ENCODE measurements around the gene BROX. TPM values are rescaled to one million over a fixed set of nuclear protein-coding genes. Genes with fewer than 3 reads are reported as not detected.

BROX gene
- total RNA-seq, 1 experiment from 2014 or later = 49.8 TPM

- peaks cover 41% of the 10 kb centered on the region for H3K36me3 ChIP-seq (ENCODE audit: control insufficient read depth, insufficient read depth, low read length)
- H3K9me3 ChIP-seq (ENCODE audit: control insufficient read depth, insufficient read depth, low read depth, low read length) = no peaks in the 10 kb centered on the region
- no peak for ATAC-seq
- BruUV-seq (replicated peaks) = no TSS peak
- CTCF ChIA-PET = no interaction called here
- no peak overlapping the region for H3K27ac ChIP-seq (ENCODE audit: low read length)
- H3K4me1 ChIP-seq (ENCODE audit: control insufficient read depth, insufficient read depth, low read length) = no peaks in the 10 kb centered on the region
- H3K27me3 ChIP-seq (ENCODE audit: control insufficient read depth, insufficient read depth, low read length) = no peaks in the 10 kb centered on the region
- in situ Hi-C loops (cut with HindIII; ENCODE audit: low pct_unique_long_range_greater_than_20kb, low sequenced_read_pairs) = no loop called here
- no peak for DNase-seq (ENCODE audit: low read depth, low spot score)
- POLR2A ChIA-PET = no interaction called here
- TF ChIP-seq POLR2AphosphoS5 (IDR thresholded peaks at IDR 0.05; ENCODE audit: low read depth, low read length) (no peak), CTCF (IDR thresholded peaks at IDR 0.05) (no peak), REST (IDR thresholded peaks at IDR 0.05; ENCODE audit: insufficient read depth in 1 of 2, low read depth in 2 of 2, low read length in 1 of 2) (no peak)
- no peak overlapping the region for H3K4me3 ChIP-seq (ENCODE audit: low read depth in 2 of 2, low read length in 2 of 2)
- intact Hi-C loops (cut with micrococcal nuclease; ENCODE audit: unreplicated experiment) = no loop called here
Measured at GRCh38 chr1:222670110-222670509, 42.3 kb upstream of the BROX start.

GRCh38 chr1:222680080-222680479 is 32.3 kb upstream of the BROX start:
- Histone ChIP-seq H3K4me1 (ENCODE audit: control insufficient read depth, insufficient read depth, low read length) (no peaks in the 10 kb centered on the region), H3K4me3 (ENCODE audit: low read depth in 2 of 2, low read length in 2 of 2) (no peak overlapping the region), H3K9me3 (ENCODE audit: control insufficient read depth, insufficient read depth, low read depth, low read length) (no peaks in the 10 kb centered on the region), H3K27me3 (ENCODE audit: control insufficient read depth, insufficient read depth, low read length) (no peaks in the 10 kb centered on the region), H3K27ac (ENCODE audit: low read length) (no peak overlapping the region), H3K36me3 (ENCODE audit: control insufficient read depth, insufficient read depth, low read length) (peaks cover 17% of the 10 kb centered on the region)
- ATAC-seq = no peak
- BruUV-seq (replicated peaks) = no TSS peak
- TF ChIP-seq CTCF (IDR thresholded peaks at IDR 0.05) (no peak), SIN3A (IDR thresholded peaks at IDR 0.05; ENCODE audit: borderline replicate concordance, insufficient read depth, low read depth, low read length) (no peak), REST (IDR thresholded peaks at IDR 0.05; ENCODE audit: insufficient read depth in 1 of 2, low read depth in 2 of 2, low read length in 1 of 2) (no peak), POLR2AphosphoS5 (IDR thresholded peaks at IDR 0.05; ENCODE audit: low read depth, low read length) (no peak), TCF7L2 (IDR thresholded peaks at IDR 0.05; ENCODE audit: low read depth, low read length) (no peak)
- ChIA-PET POLR2A (no interaction called here), CTCF (no interaction called here)
- in situ Hi-C loops (cut with HindIII; ENCODE audit: low pct_unique_long_range_greater_than_20kb, low sequenced_read_pairs) = no loop called here
- DNase-seq (ENCODE audit: low read depth, low spot score) = no peak
- intact Hi-C loops (cut with micrococcal nuclease; ENCODE audit: unreplicated experiment) = no loop called here
